GM23338 (cell line): ENCODE results near the gene SFI1. TPM values are rescaled to one million over a fixed set of nuclear protein-coding genes. Genes with fewer than 3 reads are reported as not detected.
A peak's percentile ranks its signal among the peaks of the same experiment; 100 is the strongest.

Source experiments
- ATAC-seq: fragments of 200-7000 bp; cut with Tn5 transposase; 3 replicates; pipeline ENCODE4 v1.9.1; 2020
- DNase-seq: peaks from one replicate; pipeline ENCODE4 v3.0.0-alpha.2; 2015; ENCODE audit warnings: low spot score
- H2AFZ ChIP-seq: fragments of 200-600 bp; sonication (generic); 2 replicates; pipeline ENCODE4 v1.8.0; 2016; ENCODE audit warnings: antibody characterized with exemption, mild to moderate bottlenecking, moderate library complexity
- H3F3A ChIP-seq: fragments of 200-600 bp; sonication (generic); replicated peaks from 2 replicates; pipeline ENCODE4 v1.8.0; 2017; ENCODE audit warnings: antibody characterized with exemption, mixed run types, low read depth
- H3K27ac ChIP-seq: fragments of 200-600 bp; sonication (generic); 2 replicates; pipeline ENCODE4 v1.6.1; 2016; ENCODE audit warnings: low read depth
- H3K27me3 ChIP-seq: fragments of 200-600 bp; sonication (generic); 2 replicates; pipeline ENCODE4 v1.8.0; 2016; ENCODE audit warnings: mild to moderate bottlenecking, mixed run types, moderate library complexity; ENCODE audit not compliant: insufficient read depth
- H3K36me3 ChIP-seq: fragments of 200-600 bp; sonication (generic); 2 replicates; pipeline ENCODE4 v1.8.0; 2016; ENCODE audit warnings: mild to moderate bottlenecking; ENCODE audit not compliant: insufficient read depth
- H3K4me1 ChIP-seq: fragments of 200-600 bp; sonication (generic); 2 replicates; pipeline ENCODE4 v1.8.0; 2016; ENCODE audit warnings: mild to moderate bottlenecking, moderate library complexity; ENCODE audit not compliant: insufficient read depth
- H3K4me2 ChIP-seq: fragments of 200-600 bp; sonication (generic); 2 replicates; pipeline ENCODE4 v1.7.1; 2017; ENCODE audit warnings: mixed run types
- H3K4me3 ChIP-seq: fragments of 200-600 bp; sonication (generic); 2 replicates; pipeline ENCODE4 v1.6.1; 2016; ENCODE audit warnings: mixed run types
- H3K79me2 ChIP-seq: fragments of 200-600 bp; sonication (generic); replicated peaks from 2 replicates; pipeline ENCODE4 v1.8.0; 2017; ENCODE audit warnings: mild to moderate bottlenecking; ENCODE audit not compliant: insufficient read depth
- H3K9me2 ChIP-seq: fragments of 200-600 bp; sonication (generic); 2 replicates; pipeline ENCODE4 v1.8.0; 2017; ENCODE audit not compliant: insufficient read depth
- H4K20me1 ChIP-seq: fragments of 200-600 bp; sonication (generic); replicated peaks from 2 replicates; pipeline ENCODE4 v1.8.0; 2017; ENCODE audit warnings: mild to moderate bottlenecking; ENCODE audit not compliant: insufficient read depth
- H3K27ac Mint-ChIP-seq: 2 replicates; pipeline ENCODE4 v1.8.0; 2020; ENCODE audit warnings: inconsistent platforms, mild to moderate bottlenecking, moderate library complexity, mixed read lengths
- H3K27me3 Mint-ChIP-seq: 3 replicates; pipeline ENCODE4 v1.8.0; 2022; ENCODE audit warnings: low read depth, mild to moderate bottlenecking, moderate library complexity, mixed read lengths, inconsistent platforms; ENCODE audit not compliant: insufficient read depth, poor library complexity
- H3K36me3 Mint-ChIP-seq: 3 replicates; pipeline ENCODE4 v1.8.0; 2021; ENCODE audit warnings: low read depth, mild to moderate bottlenecking, inconsistent platforms, moderate library complexity, mixed read lengths
- H3K4me1 Mint-ChIP-seq: 3 replicates; pipeline ENCODE4 v1.8.0; 2020; ENCODE audit warnings: mild to moderate bottlenecking, inconsistent platforms, mixed read lengths
- H3K4me3 Mint-ChIP-seq: 3 replicates; pipeline ENCODE4 v1.8.0; 2021; ENCODE audit warnings: moderate library complexity, mild to moderate bottlenecking, inconsistent platforms, mixed read lengths
- H3K9me3 Mint-ChIP-seq: 3 replicates; pipeline ENCODE4 v1.8.0; 2020; ENCODE audit warnings: moderate library complexity, mild to moderate bottlenecking, inconsistent platforms, mixed read lengths
- CTCF ChIP-seq, 2 experiments: fragments of 200-600 bp in 1 of 2; sonication (generic) in 1 of 2; conservative IDR thresholded peaks; 2 replicates each; pipeline versions ENCODE4 v1.5.1 to v1.6.1; 2016 to 2017; ENCODE audit warnings: antibody characterized with exemption in 2 of 2, low read depth in 2 of 2, mild to moderate bottlenecking in 2 of 2, moderate library complexity in 1 of 2
- EZH2 ChIP-seq: fragments of 200-600 bp; sonication (generic); IDR thresholded peaks from one replicate; pipeline ENCODE4 v1.8.0; 2017; ENCODE audit warnings: antibody characterized with exemption, mild to moderate bottlenecking, low read depth; ENCODE audit not compliant: unreplicated experiment
- EZH2phosphoT487 ChIP-seq: fragments of 200-600 bp; sonication (generic); IDR thresholded peaks from one replicate; pipeline ENCODE4 v1.8.1; 2018; ENCODE audit warnings: antibody characterized with exemption; ENCODE audit not compliant: unreplicated experiment
- JUNB ChIP-seq: IDR thresholded peaks from one replicate; pipeline ENCODE4 v1.6.1; 2016; ENCODE audit warnings: antibody characterized with exemption; ENCODE audit not compliant: unreplicated experiment
- POLR2AphosphoS5 ChIP-seq: IDR thresholded peaks from 2 replicates; pipeline ENCODE4 v1.6.1; 2016; ENCODE audit warnings: antibody characterized with exemption, low read depth
- REST ChIP-seq: IDR thresholded peaks from one replicate; pipeline ENCODE4 v1.6.1; 2018; ENCODE audit warnings: antibody characterized with exemption; ENCODE audit not compliant: unreplicated experiment
- STAT1 ChIP-seq: IDR thresholded peaks from one replicate; pipeline ENCODE4 v1.6.1; 2016; ENCODE audit warnings: antibody characterized with exemption; ENCODE audit not compliant: unreplicated experiment
- ZNF331 ChIP-seq: fragments of 250-450 bp; sonication (Bioruptor Pico); IDR thresholded peaks from 2 replicates; pipeline ENCODE4 v1.5.0; 2020; ENCODE audit warnings: low read depth, mild to moderate bottlenecking, moderate library complexity
- ZNF462 ChIP-seq: fragments of 250-450 bp; sonication (Bioruptor Pico); IDR thresholded peaks from 2 replicates; pipeline ENCODE4 v1.5.0; 2020; ENCODE audit warnings: mild to moderate bottlenecking, moderate library complexity
- polyA plus RNA-seq: library from polyadenylated mRNA; unstranded; fragments of >200 nt; fragmentation: Nextera tagmentation; extraction: Ambion mirVana; gene quantifications from 2 replicates; pipeline ENCODE4 v1.2.1, GENCODE V29; 2016
- total RNA-seq: library from RNA; depleted of rRNA; stranded (reverse); fragments of >200 nt; shearing (Covaris generic); gene quantifications from 2 replicates; pipeline ENCODE4 v1.2.3, GENCODE V29; 2014

SFI1 gene
- total and polyA plus RNA-seq, 2 experiments from 2014 or later = 16.7 to 25.6 TPM

GRCh38 chr22:31637447-31637890, 141.1 kb downstream of the SFI1 start:
- ATAC-seq (peak; percentile 41), DNase-seq (peak; percentile 37)
- peaks cover 16% of the 10 kb centered on the region for H3K36me3 Mint-ChIP-seq
- Histone ChIP-seq H2AFZ (no peak overlapping the region), H3K27ac (0 out of 2 replicates have a peak overlapping the region, but pooled peaks have one; percentile 66), H3K9me2 (no peaks in the 10 kb centered on the region), H3K4me1 (peaks cover 4% of the 10 kb centered on the region; the same call in 1 of the 2 replicates), H3K36me3 (no peaks in the 10 kb centered on the region), H3K79me2 (peaks cover 77% of the 10 kb centered on the region), H3F3A (peaks cover 5% of the 10 kb centered on the region; the same call in 1 of the 2 replicates), H3K27me3 (no peaks in the 10 kb centered on the region), H4K20me1 (peaks cover 13% of the 10 kb centered on the region), H3K4me2 (no peak overlapping the region), H3K4me3 (no peak overlapping the region)
- no peak overlapping the region for H3K27ac Mint-ChIP-seq
- TF ChIP-seq JUNB (no peak), REST (no peak), STAT1 (no peak), ZNF331 (CRISPR knock-in tag) (no peak), EZH2 (no peak), ZNF462 (CRISPR knock-in tag) (no peak), CTCF (conservative IDR thresholded peaks at IDR 0.05; ENCODE audit: low read depth in 2 of 2) (no peak), EZH2phosphoT487 (no peak), POLR2AphosphoS5 (no peak)
- H3K4me1 Mint-ChIP-seq = peaks cover 14% of the 10 kb centered on the region; the same call in 2 of the 3 replicates
- H3K27me3 Mint-ChIP-seq = peaks cover 13% of the 10 kb centered on the region
- H3K9me3 Mint-ChIP-seq = no peaks in the 10 kb centered on the region
- H3K4me3 Mint-ChIP-seq = no peak overlapping the region
